Skin of body (tissue), 2 donors: ENCODE results near the gene TEDC1. TPM values are rescaled to one million over a fixed set of nuclear protein-coding genes. Genes with fewer than 3 reads are reported as not detected.
A peak's percentile ranks its signal among the peaks of the same experiment; 100 is the strongest.
"Not testable (repeated sequence)": the region's sequence is repeated elsewhere in the genome, so short reads cannot be mapped to it uniquely, and the experiment has no call there.

Experiments used
- DNase-seq: peaks from one replicate; lab custom pipeline; 2025; lab: John Stamatoyannopoulos, UW
- total RNA-seq: library from RNA; depleted of rRNA; stranded (reverse); fragments of >200 nt; gene quantifications from one replicate; pipeline ENCODE4 v1.2.3, GENCODE V29; 2014

TEDC1 gene
- total RNA-seq, 1 donor from 2014 or later, result 5.5 TPM

- peak; percentile 8 for DNase-seq
These were observed 46.8 kb downstream of the TEDC1 start for GRCh38 chr14:105537580-105538474.

- no peak for DNase-seq
These were observed 47.5 kb downstream of the TEDC1 start for GRCh38 chr14:105538481-105539049.

- no peak for DNase-seq
These were observed 49.8 kb downstream of the TEDC1 start for GRCh38 chr14:105540811-105541210.

- no peak for DNase-seq
These were observed 50.3 kb downstream of the TEDC1 start for GRCh38 chr14:105541218-105541875.

GRCh38 chr14:105545676-105546075, 54.6 kb downstream of the TEDC1 start:
- not testable (repeated sequence) for DNase-seq

GRCh38 chr14:105546410-105546809, 55.4 kb downstream of the TEDC1 start:
- DNase-seq, result not testable (repeated sequence)

- DNase-seq, result not testable (repeated sequence)
These were observed 56.0 kb downstream of the TEDC1 start for GRCh38 chr14:105547072-105547471.

- DNase-seq, result no peak
These were observed 56.7 kb downstream of the TEDC1 start for GRCh38 chr14:105547741-105548169.

Other genes starting within 250 kb of the TEDC1 start
- 29.0 TPM for gene BTBD6, start 242.7 kb upstream of the TEDC1 start, total RNA-seq
- gene BRF1, start 190.2 kb upstream of the TEDC1 start, total RNA-seq, result 33.0 TPM
- 44.9 TPM for gene PACS2, start 176.5 kb upstream of the TEDC1 start, total RNA-seq
- gene TEX22, start 92.7 kb upstream of the TEDC1 start, total RNA-seq, result 0.20 TPM
- 48.3 TPM for gene MTA1, start 71.4 kb upstream of the TEDC1 start, total RNA-seq
- gene CRIP2, start 16.4 kb upstream of the TEDC1 start, total RNA-seq, result 43.2 TPM
- 10.5 TPM for gene CRIP1, start 4.4 kb upstream of the TEDC1 start, total RNA-seq
- gene TMEM121, start 35.3 kb downstream of the TEDC1 start, total RNA-seq, result 3.7 TPM